ENCODE results near the gene TMEM109. TPM values are rescaled to one million over a fixed set of nuclear protein-coding genes. Genes with fewer than 3 reads are reported as not detected.

Gene TMEM109
- total and polyA plus RNA-seq, 9 of the 15 experiments (the other 6 are each of a cell fraction or from before 2014, with no cell fraction given) = 9.2 to 71.3 (median 30.5) TPM

GRCh38 chr11:60931917-60932316 lies 18.0 kb downstream of the TMEM109 start:
- peaks cover 15% of the 10 kb centered on the region; the same call in 1 of the 2 replicates for H4K20me1 ChIP-seq (replicated peaks; ENCODE audit: control insufficient read depth, insufficient read depth, low read length)
- no peak overlapping the region for H3K4me3 ChIP-seq
- no peak overlapping the region for H3K9ac ChIP-seq (ENCODE audit: insufficient read depth in 1 of 2, low read depth in 2 of 2, low read length in 2 of 2)
- WGBS (ENCODE audit: insufficient coverage, low coverage, missing lambda C conversion rate) = 1% methylated on average over 9 of the region's 9 CpGs
- DNase-seq (ENCODE audit: extremely low read depth in 1 of 4, low spot score in 3 of 4) = no peak
- no peak for ATAC-seq
- ChIA-PET POLR2A (interaction anchor here (0.6 kb wide), 1 partner anchor 332 kb away, joined by 3 read pairs; no protein-coding TSS in a partner anchor), CTCF (ENCODE audit: low intra/inter-chr PET ratio) (no interaction called here)
- H3K4me2 ChIP-seq (ENCODE audit: insufficient read depth, low read length) = no peak overlapping the region
- FAIRE-seq = no peak
- no peak overlapping the region for H2AFZ ChIP-seq (ENCODE audit: low read depth, low read length)
- H3K79me2 ChIP-seq (ENCODE audit: control insufficient read depth, insufficient read depth, low read length) = no peaks in the 10 kb centered on the region
- BruUV-seq (replicated peaks) = no TSS peak
- H3K4me1 ChIP-seq (replicated peaks in 1 of 2; ENCODE audit: control insufficient read depth in 2 of 2, insufficient read depth in 2 of 2, low read length in 2 of 2) = peaks cover 0 to 28% of the 10 kb centered on the region in 2 experiments; a peak in 1 of 5 replicates
- in situ Hi-C loops (cut with MboI) (no loop called here), intact Hi-C loops (cut with micrococcal nuclease) (no loop called here)
- no peaks in the 10 kb centered on the region for H3K9me1 ChIP-seq (ENCODE audit: control insufficient read depth, insufficient read depth, low read length)
- no peaks in the 10 kb centered on the region for H3K36me3 ChIP-seq (ENCODE audit: control insufficient read depth, insufficient read depth, low read length)
- H3K27me3 ChIP-seq (ENCODE audit: control insufficient read depth in 2 of 2, insufficient read depth in 2 of 2, low read length in 2 of 2) = peaks cover 74 to 96% of the 10 kb centered on the region in 2 experiments
- TF ChIP-seq ZNF589 (CRISPR knock-in tag; IDR thresholded peaks at IDR 0.05; ENCODE audit: low read depth) (no peak), ZBTB26 (CRISPR knock-in tag; IDR thresholded peaks at IDR 0.05) (no peak), RBM34 (IDR thresholded peaks at IDR 0.05; ENCODE audit: borderline replicate concordance, insufficient read depth, low read length) (no peak), BRF1 (IDR thresholded peaks at IDR 0.05; ENCODE audit: borderline replicate concordance, extremely low read depth, insufficient read length) (no peak), PCBP1 (IDR thresholded peaks at IDR 0.05; ENCODE audit: low read depth, low read length, poor library complexity, severe bottlenecking) (no peak), ZNF24 (IDR thresholded peaks at IDR 0.05) (no peak), CEBPZ (IDR thresholded peaks at IDR 0.05; ENCODE audit: borderline replicate concordance, low read depth, low read length) (no peak), BRD4 (IDR thresholded peaks at IDR 0.05) (no peak), ZNF507 (tag; conservative IDR thresholded peaks at IDR 0.05) (no peak), SRF (CRISPR knock-in tag; IDR thresholded peaks at IDR 0.05) (no peak)
- no peak overlapping the region for H3K27ac ChIP-seq (ENCODE audit: extremely low read depth, low read depth, low read length)
- no peaks in the 10 kb centered on the region for H3K9me3 ChIP-seq (replicated peaks; ENCODE audit: control insufficient read depth, insufficient read depth, low read depth, low read length)

Data from K562 (cell line).